ENCODE results near the gene SPG21.

GRCh38 chr15:65008983-65009382 lies 19.3 kb upstream of the SPG21 start:
- no peak for TF ChIP-seq POLR2A (IDR thresholded peaks at IDR 0.05; ENCODE audit: low read depth, low read length)
- TF ChIP-seq POLR2AphosphoS5 (IDR thresholded peaks at IDR 0.05; ENCODE audit: low read depth, low read length), result no peak
